ENCODE results near the gene MGAT5B.

DNA sequence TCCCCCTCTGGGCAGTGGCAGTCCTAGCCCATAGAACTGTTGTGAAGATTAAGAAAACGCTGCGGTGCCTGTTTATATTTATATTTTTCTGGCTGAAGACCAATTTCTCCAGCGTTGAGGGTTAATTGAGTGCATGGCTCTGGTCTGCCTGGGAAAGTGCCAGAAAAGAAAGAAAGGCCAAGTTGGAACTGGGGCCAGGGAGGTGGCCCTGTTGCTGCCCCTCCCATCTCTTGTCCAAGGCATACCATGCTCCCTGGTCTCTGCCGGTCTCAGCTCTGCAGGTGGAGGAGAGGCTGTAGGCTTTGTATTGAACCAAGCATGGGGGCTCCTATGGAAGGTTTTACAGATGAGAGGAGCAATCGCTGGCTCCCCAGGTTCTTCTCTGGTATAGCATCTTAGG lies 124.7 kb downstream of the MGAT5B start:
- TF ChIP-seq, protein P1, sequence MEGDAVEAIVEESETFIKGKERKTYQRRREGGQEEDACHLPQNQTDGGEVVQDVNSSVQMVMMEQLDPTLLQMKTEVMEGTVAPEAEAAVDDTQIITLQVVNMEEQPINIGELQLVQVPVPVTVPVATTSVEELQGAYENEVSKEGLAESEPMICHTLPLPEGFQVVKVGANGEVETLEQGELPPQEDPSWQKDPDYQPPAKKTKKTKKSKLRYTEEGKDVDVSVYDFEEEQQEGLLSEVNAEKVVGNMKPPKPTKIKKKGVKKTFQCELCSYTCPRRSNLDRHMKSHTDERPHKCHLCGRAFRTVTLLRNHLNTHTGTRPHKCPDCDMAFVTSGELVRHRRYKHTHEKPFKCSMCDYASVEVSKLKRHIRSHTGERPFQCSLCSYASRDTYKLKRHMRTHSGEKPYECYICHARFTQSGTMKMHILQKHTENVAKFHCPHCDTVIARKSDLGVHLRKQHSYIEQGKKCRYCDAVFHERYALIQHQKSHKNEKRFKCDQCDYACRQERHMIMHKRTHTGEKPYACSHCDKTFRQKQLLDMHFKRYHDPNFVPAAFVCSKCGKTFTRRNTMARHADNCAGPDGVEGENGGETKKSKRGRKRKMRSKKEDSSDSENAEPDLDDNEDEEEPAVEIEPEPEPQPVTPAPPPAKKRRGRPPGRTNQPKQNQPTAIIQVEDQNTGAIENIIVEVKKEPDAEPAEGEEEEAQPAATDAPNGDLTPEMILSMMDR (IDR thresholded peaks at IDR 0.05 in 2 of 3, conservative IDR thresholded peaks at IDR 0.05 in 1 of 3; ENCODE audit: borderline replicate concordance in 1 of 3, insufficient read depth in 1 of 3, low read depth in 2 of 3, low read length in 2 of 3), result no peak
- TF ChIP-seq FOSL1 (IDR thresholded peaks at IDR 0.05; ENCODE audit: low read depth) (no peak), POLR2A (IDR thresholded peaks at IDR 0.05; ENCODE audit: borderline replicate concordance, extremely low read depth, insufficient read depth, insufficient read length) (no peak), EZH2 (IDR thresholded peaks at IDR 0.05) (no peak), CEBPB (IDR thresholded peaks at IDR 0.05; ENCODE audit: low read depth) (no peak), TCF7L2 (IDR thresholded peaks at IDR 0.05; ENCODE audit: borderline replicate concordance, extremely low read depth, insufficient read depth, insufficient read length) (no peak), EGR1 (IDR thresholded peaks at IDR 0.05; ENCODE audit: low read depth) (no peak)
- TF ChIP-seq, protein P2, sequence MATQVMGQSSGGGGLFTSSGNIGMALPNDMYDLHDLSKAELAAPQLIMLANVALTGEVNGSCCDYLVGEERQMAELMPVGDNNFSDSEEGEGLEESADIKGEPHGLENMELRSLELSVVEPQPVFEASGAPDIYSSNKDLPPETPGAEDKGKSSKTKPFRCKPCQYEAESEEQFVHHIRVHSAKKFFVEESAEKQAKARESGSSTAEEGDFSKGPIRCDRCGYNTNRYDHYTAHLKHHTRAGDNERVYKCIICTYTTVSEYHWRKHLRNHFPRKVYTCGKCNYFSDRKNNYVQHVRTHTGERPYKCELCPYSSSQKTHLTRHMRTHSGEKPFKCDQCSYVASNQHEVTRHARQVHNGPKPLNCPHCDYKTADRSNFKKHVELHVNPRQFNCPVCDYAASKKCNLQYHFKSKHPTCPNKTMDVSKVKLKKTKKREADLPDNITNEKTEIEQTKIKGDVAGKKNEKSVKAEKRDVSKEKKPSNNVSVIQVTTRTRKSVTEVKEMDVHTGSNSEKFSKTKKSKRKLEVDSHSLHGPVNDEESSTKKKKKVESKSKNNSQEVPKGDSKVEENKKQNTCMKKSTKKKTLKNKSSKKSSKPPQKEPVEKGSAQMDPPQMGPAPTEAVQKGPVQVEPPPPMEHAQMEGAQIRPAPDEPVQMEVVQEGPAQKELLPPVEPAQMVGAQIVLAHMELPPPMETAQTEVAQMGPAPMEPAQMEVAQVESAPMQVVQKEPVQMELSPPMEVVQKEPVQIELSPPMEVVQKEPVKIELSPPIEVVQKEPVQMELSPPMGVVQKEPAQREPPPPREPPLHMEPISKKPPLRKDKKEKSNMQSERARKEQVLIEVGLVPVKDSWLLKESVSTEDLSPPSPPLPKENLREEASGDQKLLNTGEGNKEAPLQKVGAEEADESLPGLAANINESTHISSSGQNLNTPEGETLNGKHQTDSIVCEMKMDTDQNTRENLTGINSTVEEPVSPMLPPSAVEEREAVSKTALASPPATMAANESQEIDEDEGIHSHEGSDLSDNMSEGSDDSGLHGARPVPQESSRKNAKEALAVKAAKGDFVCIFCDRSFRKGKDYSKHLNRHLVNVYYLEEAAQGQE (IDR thresholded peaks at IDR 0.05; ENCODE audit: low read depth), result no peak
